HCT116 (cell line): ENCODE measurements around the gene PGBD4.

Experiments
- CTCF ChIP-seq, 3 experiments: fragments of 200-600 bp in 1 of 3; sonication (generic) in 1 of 3; IDR thresholded peaks in 2 of 3; conservative IDR thresholded peaks in 1 of 3; 2 replicates each; pipeline ENCODE4 v1.5.1; 2012 to 2017; ENCODE audit warnings: low read depth in 2 of 3, low read length in 2 of 3, antibody characterized with exemption in 1 of 3, borderline replicate concordance in 1 of 3, control low read depth in 1 of 3, mild to moderate bottlenecking in 1 of 3, mixed read lengths in 1 of 3, mixed run types in 1 of 3, moderate library complexity in 1 of 3; ENCODE audit not compliant: insufficient read depth in 1 of 3
- EZH2 ChIP-seq: fragments of 200-600 bp; sonication (generic); IDR thresholded peaks from 2 replicates; pipeline ENCODE4 v1.6.1; 2017; ENCODE audit warnings: antibody characterized with exemption, mixed run types
- POLR2A ChIP-seq: IDR thresholded peaks from 2 replicates; pipeline ENCODE4 v1.7.0; 2011; ENCODE audit warnings: borderline replicate concordance; ENCODE audit not compliant: insufficient read depth, insufficient read length; ENCODE audit errors: extremely low read depth
- SIN3A ChIP-seq: IDR thresholded peaks from 2 replicates; pipeline ENCODE4 v1.6.1; 2012; ENCODE audit warnings: low read depth
- SRF ChIP-seq: IDR thresholded peaks from 2 replicates; pipeline ENCODE4 v1.6.1; 2012; ENCODE audit warnings: low read depth

DNA sequence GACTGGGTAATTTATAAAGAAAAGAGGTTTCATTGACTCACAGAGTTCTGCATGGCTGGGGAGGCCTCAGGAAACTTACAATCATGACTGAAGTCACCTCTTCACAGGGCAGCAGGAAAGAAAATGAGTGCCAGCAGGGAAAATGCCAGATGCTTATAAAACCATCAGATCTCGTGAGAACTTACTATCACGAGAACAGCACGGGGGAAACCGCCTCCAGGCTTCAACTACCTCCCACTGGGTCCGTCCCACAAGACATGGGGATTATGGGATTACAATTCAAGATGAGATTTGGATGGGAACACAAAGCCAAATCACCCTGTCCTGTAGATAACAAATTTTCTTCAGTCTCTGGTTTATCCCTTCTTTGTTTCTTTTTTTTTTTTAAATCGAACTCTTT is 31.9 kb upstream of the PGBD4 start:
- TF ChIP-seq SRF (no peak), SIN3A (no peak), EZH2 (no peak), CTCF (IDR thresholded peaks at IDR 0.05 in 2 of 3, conservative IDR thresholded peaks at IDR 0.05 in 1 of 3; ENCODE audit: borderline replicate concordance in 1 of 3, insufficient read depth in 1 of 3, low read depth in 2 of 3, low read length in 2 of 3) (no peak), POLR2A (no peak)
